AG09319 (cell line): Measurements from ENCODE around the gene MAP4.

Experiments used
- DNase-seq: peaks from one replicate; pipeline ENCODE4 v3.0.0-alpha.2; 2010; ENCODE audit warnings: low read depth; ENCODE audit errors: extremely low read depth
- TF ChIP-seq, protein P1 (sequence below): IDR thresholded peaks from 2 replicates; pipeline ENCODE4 v1.5.1; 2011; ENCODE audit warnings: low read depth, mild to moderate bottlenecking, inconsistent platforms, low read length, moderate library complexity

The MAP4 gene

DNA sequence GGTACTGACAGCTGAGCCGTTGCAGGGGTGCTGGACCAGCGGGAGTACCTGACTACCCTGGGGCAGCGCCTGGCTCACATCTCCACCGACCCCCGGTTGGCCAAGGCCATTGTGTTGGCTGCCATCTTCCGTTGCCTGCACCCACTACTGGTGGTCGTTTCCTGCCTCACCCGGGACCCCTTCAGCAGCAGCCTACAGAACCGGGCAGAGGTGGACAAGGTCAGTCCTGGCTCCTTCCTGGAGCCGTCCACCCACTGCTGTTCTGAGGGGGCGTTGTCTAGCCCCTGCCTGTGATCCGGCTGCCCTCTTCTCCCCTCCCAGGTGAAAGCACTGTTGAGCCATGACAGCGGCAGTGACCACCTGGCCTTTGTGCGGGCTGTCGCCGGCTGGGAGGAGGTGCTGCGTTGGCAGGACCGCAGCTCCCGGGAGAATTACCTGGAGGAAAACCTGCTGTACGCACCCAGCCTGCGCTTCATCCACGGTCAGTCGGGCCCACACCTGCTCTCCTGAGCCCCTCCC is 167.6 kb downstream of the MAP4 start:
- TF ChIP-seq, protein P1, sequence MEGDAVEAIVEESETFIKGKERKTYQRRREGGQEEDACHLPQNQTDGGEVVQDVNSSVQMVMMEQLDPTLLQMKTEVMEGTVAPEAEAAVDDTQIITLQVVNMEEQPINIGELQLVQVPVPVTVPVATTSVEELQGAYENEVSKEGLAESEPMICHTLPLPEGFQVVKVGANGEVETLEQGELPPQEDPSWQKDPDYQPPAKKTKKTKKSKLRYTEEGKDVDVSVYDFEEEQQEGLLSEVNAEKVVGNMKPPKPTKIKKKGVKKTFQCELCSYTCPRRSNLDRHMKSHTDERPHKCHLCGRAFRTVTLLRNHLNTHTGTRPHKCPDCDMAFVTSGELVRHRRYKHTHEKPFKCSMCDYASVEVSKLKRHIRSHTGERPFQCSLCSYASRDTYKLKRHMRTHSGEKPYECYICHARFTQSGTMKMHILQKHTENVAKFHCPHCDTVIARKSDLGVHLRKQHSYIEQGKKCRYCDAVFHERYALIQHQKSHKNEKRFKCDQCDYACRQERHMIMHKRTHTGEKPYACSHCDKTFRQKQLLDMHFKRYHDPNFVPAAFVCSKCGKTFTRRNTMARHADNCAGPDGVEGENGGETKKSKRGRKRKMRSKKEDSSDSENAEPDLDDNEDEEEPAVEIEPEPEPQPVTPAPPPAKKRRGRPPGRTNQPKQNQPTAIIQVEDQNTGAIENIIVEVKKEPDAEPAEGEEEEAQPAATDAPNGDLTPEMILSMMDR, result no peak
- DNase-seq, result no peak

DNA sequence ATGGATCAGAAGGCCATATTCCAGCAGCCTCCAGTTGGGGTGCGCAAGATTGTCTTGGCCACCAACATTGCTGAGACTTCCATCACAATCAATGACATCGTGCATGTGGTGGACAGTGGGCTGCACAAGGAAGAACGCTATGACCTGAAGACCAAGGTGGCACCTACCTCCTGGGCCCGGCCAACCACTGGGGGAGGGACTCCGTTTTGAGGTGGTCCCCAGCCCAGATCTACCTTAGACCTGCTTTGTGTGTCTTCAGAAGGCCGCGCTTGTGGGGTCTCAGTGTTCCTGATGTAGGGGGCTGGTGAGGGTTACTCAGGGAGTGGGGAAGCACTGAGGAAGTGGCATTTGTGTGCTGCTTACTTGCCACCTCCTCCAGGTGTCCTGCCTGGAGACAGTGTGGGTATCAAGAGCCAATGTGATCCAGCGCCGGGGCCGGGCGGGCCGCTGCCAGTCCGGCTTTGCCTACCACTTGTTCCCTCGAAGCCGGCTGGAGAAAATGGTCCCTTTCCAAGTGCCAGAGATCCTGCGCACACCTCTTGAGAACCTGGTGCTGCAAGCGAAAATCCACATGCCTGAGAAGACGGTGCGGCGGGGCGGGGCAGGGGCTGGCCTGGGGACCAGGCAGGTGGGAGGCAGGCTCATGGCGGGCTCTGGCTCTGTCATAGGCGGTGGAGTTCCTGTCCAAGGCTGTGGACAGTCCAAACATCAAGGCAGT is 168.3 kb downstream of the MAP4 start:
- TF ChIP-seq, protein P1, result no peak
- DNase-seq, result no peak

DNA sequence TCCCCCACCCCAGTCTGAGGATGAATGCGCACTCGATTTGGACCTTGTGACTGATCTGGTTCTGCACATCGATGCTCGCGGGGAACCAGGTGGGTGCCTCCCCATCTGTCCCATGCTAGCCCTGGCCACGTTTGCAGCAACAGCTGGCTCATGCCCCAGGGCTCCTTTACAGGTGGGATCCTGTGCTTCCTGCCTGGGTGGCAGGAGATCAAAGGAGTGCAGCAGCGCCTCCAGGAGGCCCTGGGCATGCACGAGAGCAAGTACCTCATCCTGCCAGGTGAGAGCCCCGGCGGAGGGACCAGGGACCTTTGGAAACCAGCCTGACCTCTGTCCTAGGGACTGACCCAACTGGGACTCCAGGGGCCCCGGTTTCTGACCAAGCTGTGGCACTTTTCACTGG is 169.0 kb downstream of the MAP4 start:
- TF ChIP-seq, protein P1, result no peak
- DNase-seq, result no peak

DNA sequence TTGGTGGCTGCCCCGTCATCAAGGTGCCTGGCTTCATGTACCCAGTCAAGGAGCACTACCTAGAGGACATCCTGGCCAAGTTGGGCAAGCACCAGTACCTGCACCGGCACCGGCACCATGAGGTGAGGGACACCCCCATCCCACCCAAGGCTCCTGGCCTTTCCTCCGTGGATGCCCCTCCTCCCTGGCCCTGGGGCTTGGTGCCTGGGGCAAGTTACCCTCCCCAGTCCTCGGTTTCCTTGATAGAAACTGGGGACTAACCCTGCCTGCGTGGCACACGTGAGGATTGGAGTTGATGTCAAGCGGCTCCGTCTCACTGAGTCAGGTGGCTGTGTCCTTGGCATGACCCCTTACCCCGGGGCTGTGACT is 169.4 kb downstream of the MAP4 start:
- TF ChIP-seq, protein P1, result no peak
- no peak for DNase-seq

DNA sequence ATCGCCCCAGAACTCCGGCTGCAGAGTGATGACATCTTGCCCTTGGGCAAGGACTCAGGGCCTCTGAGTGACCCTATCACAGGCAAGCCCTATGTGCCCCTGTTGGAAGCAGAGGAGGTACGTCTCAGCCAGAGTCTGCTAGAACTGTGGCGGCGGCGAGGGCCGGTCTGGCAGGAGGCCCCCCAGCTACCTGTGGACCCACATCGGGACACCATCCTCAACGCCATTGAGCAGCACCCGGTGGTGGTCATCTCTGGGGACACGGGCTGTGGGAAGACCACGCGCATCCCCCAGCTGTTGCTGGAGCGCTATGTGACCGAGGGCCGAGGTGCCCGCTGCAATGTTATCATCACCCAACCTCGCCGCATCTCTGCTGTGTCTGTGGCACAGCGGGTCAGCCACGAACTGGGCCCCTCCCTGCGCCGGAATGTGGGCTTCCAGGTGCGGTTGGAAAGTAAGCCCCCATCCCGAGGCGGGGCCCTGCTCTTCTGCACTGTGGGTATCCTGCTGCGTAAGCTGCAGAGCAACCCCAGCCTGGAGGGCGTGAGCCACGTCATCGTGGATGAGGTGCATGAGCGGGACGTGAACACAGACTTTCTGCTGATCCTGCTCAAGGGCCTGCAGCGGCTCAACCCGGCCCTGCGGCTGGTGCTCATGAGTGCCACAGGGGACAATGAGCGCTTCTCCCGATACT is 169.9 kb downstream of the MAP4 start:
- TF ChIP-seq, protein P1, result no peak
- DNase-seq, result no peak

DNA sequence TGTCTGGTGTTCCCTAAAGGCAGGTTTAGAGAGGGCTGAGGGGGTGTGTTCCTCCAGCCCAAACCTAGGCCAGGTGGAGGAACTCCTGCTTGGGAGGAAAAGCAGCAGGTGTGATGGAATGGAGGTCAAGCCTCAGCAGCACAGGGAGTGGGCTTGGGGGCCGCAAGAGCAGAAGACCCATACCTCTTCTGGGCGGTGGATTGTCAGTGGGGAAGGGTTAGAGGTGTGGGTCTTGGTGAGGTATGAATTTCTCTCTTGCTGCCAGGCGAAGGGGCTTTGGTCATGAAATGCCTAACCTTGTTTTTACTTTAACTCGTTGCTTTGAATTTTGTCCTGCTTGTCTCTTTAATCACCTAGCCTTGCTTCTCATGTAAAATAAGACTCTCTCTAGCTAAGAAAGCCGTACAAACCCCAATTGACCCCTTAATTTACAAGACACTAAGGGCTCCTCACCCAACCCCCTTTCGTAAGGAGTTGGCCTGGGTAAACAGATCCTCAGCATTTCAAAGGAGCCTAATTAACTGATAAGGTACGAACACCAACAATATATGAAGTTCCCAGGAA is 174.3 kb downstream of the MAP4 start:
- TF ChIP-seq, protein P1, result no peak
- DNase-seq, result no peak

DNA sequence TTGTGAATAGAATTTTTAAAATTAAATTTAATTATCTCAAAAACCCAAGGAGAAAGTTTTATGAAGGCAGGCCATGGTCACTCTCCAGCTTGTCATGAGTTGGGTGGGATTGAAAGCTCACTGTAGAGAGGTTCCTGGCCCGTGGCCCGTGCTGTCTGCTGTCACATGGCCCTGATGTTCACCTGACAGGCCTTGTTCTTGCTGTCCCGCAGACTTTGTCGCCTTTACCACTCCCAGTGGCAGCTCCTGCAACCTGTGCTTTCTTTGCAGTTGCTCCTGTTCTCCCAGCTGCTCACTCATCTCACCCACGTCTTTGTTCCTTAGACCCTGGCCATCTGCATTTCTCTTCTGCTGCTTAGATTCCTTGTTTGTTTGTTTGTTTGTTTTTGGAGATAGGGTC is 177.7 kb downstream of the MAP4 start:
- no peak for DNase-seq
- TF ChIP-seq, protein P1, result no peak
